HG03045 (cell line): ENCODE results near the gene PRSS35.
"Not testable (repeated sequence)": the region's sequence is repeated elsewhere in the genome, so short reads cannot be mapped to it uniquely, and the experiment has no call there.

Source experiments
- ATAC-seq: cut with Tn5 transposase; IDR thresholded peaks from one replicate; pipeline ENCODE4 v1.9.1; 2021; ENCODE audit warnings: mild to moderate bottlenecking, moderate library complexity; ENCODE audit not compliant: unreplicated experiment

Gene PRSS35

DNA sequence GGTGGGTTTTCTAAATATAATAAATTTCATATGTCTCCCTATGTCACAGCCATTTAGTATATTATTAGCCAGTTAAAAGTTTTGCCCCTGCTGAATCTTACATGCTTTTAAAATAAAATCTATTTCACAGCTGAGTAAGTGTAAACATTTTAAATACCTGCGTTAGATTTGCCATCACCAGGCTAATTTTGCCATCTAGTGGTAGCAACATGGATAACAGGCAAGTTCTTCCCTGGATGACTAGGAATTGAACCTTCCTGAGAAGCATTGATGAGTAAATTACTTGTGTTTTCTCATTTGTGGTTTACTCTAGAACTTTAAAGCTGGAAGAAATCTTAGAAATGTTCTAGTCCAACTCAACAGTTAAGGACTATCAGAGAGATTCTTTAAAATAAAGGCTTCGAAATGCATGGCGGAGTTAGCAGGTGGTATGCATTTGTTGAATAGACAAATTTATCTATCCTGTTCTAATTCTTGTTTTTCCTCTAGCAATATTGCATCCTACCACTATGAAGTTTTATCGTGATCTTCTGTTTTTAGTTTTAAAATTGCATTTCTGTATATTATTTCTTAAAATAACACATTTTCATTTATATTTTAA lies 2.6 kb downstream of the PRSS35 start:
- ATAC-seq: no peak

- no peak for ATAC-seq
Observed at GRCh38 chr6:83517500-83517899, 5.2 kb downstream of the PRSS35 start.

- no peak for ATAC-seq
Observed at GRCh38 chr6:83518816-83519480, 6.6 kb downstream of the PRSS35 start.

DNA sequence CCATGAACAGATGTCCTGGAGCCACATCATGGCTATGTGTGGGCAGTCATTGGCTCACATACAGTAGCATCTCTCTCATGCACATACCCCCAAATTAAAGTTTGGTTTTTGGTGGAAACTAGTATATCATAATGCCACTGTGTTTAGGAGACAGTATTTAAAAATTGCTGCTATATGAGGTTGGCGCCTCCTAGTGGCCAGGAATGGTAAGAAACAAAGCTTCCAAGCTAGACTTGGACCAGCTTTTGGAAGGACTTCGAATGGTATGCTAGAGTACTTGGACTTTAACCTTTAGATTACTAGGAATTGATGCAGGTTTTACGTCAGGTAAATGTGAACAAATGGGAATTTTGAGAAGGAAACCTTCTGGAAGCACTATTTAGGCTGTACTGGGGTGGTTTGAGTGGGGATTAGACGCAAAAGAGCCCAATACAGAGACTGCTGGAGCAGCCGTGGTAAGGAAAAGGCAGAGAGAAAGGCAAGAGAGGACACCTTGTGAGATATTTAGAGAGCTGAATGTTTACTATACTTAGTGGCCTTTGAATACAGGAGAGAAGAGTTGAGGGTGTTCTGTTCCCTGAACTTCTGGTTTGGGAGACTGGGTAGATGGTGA lies 23.8 kb downstream of the PRSS35 start:
- no peak for ATAC-seq

DNA sequence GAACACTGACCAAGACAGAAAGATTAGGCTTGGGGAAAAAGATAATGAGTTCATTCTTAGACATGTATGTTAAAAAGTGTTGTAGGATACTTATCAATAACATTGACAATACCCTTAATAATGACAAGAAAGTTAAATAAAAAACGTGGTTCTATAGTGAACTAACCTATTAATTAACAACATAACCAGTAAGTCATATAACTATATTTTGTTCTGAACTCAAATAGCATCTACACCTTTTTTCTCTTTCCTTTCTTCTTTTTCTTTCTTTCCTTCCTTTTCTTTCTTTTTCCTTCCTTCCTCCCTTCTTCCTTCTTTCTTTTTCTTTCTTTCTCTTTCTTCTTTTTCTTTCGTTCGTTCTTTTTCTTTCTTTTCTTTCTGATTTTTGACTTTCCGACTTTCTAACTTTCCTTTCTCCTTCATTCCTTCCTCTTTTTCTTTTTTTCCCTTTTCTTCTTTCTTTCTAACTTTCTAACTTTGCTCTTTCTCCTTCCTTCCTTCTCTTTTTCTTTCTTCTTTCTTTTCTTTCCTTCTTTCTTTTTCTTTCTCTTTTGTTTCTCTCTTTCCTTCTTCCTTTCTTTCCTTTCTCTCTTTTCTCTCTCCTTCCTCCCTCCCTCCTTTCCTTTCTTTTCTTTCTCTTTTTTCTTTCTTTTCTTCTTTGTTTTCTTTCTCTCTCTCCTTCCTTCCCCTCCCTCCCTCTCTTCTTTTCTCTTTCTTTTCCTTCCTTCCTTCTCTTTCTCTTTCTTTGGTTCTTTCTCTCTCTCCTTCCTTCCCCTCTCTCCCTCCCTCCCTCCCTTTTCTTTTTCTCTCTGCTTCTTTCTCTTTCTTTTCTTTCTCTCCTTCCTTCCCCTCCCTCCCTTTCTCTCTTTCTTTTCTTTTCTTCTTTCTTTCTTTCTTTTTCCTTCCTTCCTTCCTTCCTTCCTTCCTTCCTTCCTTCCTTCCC lies 24.6 kb downstream of the PRSS35 start:
- ATAC-seq: no peak

DNA sequence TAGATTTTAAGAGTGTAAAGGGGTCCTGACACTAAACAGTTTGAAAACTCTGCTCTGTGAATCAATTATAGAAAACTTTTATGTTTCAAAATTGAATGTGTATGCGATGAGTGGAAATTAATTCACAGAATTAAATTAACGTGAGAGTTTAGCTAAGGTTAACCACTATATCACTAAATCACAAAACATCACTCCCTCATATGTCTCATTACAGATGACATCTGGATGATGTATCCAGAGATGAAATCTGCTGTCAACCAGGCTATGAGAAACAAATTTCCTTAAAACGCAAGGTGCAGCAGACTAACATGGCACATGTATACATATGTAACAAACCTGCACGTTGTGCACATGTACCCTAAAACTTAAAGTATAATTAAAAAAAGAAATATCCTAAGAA lies 27.3 kb downstream of the PRSS35 start:
- no peak for ATAC-seq

- no peak for ATAC-seq
Observed at GRCh38 chr6:83546636-83547035, 34.3 kb downstream of the PRSS35 start.

GRCh38 chr6:83550482-83550881 lies 38.1 kb downstream of the PRSS35 start:
- ATAC-seq: not testable (repeated sequence)

DNA sequence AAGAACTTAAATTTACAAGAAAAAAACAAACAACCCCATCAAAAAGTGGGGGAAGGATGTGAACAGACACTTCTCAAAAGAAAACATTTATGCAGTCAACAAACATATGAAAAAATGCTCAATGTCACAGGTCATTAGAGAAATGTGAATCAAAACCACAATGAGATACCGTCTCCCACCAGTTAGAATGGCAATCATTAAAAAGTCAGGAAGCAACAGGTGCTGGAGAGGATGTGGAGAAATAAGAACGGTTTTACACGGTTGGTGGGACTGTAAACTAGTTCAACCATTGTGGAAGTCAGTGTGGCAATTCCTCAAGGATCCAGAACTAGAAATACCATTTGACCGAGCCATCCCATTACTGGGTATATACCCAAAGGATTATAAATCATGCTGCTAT lies 39.4 kb downstream of the PRSS35 start:
- not testable (repeated sequence) for ATAC-seq

DNA sequence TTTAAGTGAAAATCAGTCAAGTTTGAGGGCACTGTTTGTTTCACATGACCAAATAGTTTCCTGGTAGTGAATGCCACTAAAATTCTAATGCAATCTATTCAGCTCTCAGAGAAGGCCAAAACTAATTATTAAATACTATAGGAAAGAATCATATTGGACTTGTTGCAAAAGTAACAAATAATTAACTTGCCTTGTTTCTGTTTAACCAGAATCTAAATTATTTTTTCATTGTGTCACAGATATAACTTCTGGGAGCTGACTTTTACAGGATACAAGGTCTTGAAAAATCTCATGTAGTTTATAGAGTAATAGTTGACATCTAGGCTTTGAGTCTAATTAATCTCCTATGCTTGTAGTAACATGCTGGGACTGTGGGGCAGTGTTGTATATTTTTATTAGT lies 44.5 kb downstream of the PRSS35 start:
- no peak for ATAC-seq

DNA sequence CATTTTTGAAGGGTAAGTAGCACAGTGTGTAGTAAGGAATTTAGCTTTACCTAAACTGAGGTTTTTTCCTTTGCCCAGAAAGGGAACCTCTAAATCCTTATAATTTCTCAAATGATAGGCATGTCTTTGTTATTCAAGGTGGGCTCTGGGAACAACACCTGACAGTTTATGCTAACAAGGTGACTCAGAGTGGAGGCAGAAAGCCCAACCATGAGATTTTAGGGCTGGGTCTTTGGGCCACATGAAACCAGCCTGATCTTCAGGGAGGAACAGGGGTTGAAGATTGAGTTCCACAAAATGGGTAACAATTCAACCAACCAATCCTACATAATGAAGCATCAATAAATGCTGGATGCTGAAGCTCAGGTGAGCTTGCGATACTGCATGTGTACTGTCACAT lies 46.6 kb downstream of the PRSS35 start:
- ATAC-seq: no peak

- not testable (repeated sequence) for ATAC-seq
Observed at GRCh38 chr6:83571663-83572185, 59.4 kb downstream of the PRSS35 start.

GRCh38 chr6:83574783-83575182 lies 62.4 kb downstream of the PRSS35 start:
- ATAC-seq: no peak
